HepG2 (cell line): ENCODE results near the gene STMN3. TPM values are rescaled to one million over a fixed set of nuclear protein-coding genes. Genes with fewer than 3 reads are reported as not detected.

ENCODE experiments used
- ATAC-seq: fragments of 200-7000 bp; cut with Tn5 transposase; 3 replicates; pipeline ENCODE4 v1.9.1; 2020; ENCODE audit warnings: mild to moderate bottlenecking, moderate library complexity
- BruUV-seq: library from RNA; stranded (reverse); fragments of 400-500 nt; replicated peaks from 2 replicates; lab custom pipeline; 2021; lab: Mats Ljungman, UMichigan
- CTCF ChIA-PET: fragments of 300-600 bp; formaldehyde crosslinking; extraction: SDS; loops from one replicate; lab custom pipeline; 2021; ENCODE audit warnings: low total read pairs, inconsistent platforms, low intra/inter-chr PET ratio; lab: Yijun Ruan, JAX
- POLR2A ChIA-PET: fragments of 350-600 bp; sonication (Branson Sonifier 250); formaldehyde crosslinking; loops from one replicate; lab custom pipeline; 2020; ENCODE audit warnings: antibody characterized with exemption, inconsistent platforms; lab: Yijun Ruan, JAX
- DNase-seq: peaks from one replicate; pipeline ENCODE4 v3.0.0-alpha.2; 2015; ENCODE audit warnings: low spot score
- FAIRE-seq: peaks from 3 replicates; lab custom pipeline; 2011; peaks lifted over from hg19 to GRCh38; lab: Jason Lieb, UNC
- H2AFZ ChIP-seq: one replicate; pipeline ENCODE4 v1.6.1; 2011; ENCODE audit warnings: low read length, inconsistent platforms
- H3K27ac ChIP-seq: fragments of 300-600 bp; 3 replicates; pipeline ENCODE4 v1.8.0; 2011; ENCODE audit warnings: mixed run types, mild to moderate bottlenecking, mixed read lengths, low read length, inconsistent platforms; ENCODE audit not compliant: insufficient read depth; ENCODE audit errors: extremely low read length
- H3K27me3 ChIP-seq, 2 experiments: fragments of 200-600 bp in 1 of 2; 2 replicates in 1 of 2; 3 replicates in 1 of 2; pipeline versions ENCODE4 v1.6.0 to v1.8.0; 2011; ENCODE audit warnings: low read length in 2 of 2, mild to moderate bottlenecking in 2 of 2, moderate library complexity in 2 of 2, inconsistent platforms in 1 of 2; ENCODE audit not compliant: insufficient read depth in 2 of 2, control insufficient read depth in 1 of 2
- H3K36me3 ChIP-seq, 2 experiments: fragments of 200-600 bp in 1 of 2; replicated peaks in 1 of 2; 2 replicates in 1 of 2; 3 replicates in 1 of 2; pipeline versions ENCODE4 v1.5.1 to v1.8.0; 2011; ENCODE audit warnings: low read length in 2 of 2, inconsistent platforms in 1 of 2; ENCODE audit not compliant: insufficient read depth in 2 of 2, control insufficient read depth in 1 of 2
- H3K4me1 ChIP-seq: 2 replicates; pipeline ENCODE4 v1.5.1; 2012; ENCODE audit warnings: low read length, inconsistent platforms; ENCODE audit not compliant: insufficient read depth
- H3K4me2 ChIP-seq: 2 replicates; pipeline ENCODE4 v1.6.0; 2011; ENCODE audit warnings: low read depth, low read length, inconsistent platforms
- H3K4me3 ChIP-seq, 3 experiments: fragments of 200-600 bp in 1 of 3; sonication (generic), shearing (Covaris generic) in 1 of 3; replicated peaks in 1 of 3; 2 replicates each; pipeline ENCODE4 v1.5.1; 2011 to 2016; ENCODE audit warnings: low read length in 3 of 3, inconsistent platforms in 2 of 3, low read depth in 2 of 3, mild to moderate bottlenecking in 2 of 3, control low read depth in 1 of 3, mixed read lengths in 1 of 3; ENCODE audit not compliant: insufficient read depth in 1 of 3
- H3K79me2 ChIP-seq: one replicate; pipeline ENCODE4 v1.6.1; 2011; ENCODE audit warnings: low read length, inconsistent platforms; ENCODE audit not compliant: insufficient read depth
- H3K9ac ChIP-seq: 2 replicates; pipeline ENCODE4 v1.6.0; 2011; ENCODE audit warnings: mild to moderate bottlenecking, low read depth, low read length, inconsistent platforms; ENCODE audit not compliant: insufficient read depth
- H3K9me3 ChIP-seq: 2 replicates; pipeline ENCODE4 v1.5.1; 2012; ENCODE audit warnings: mild to moderate bottlenecking, low read length
- H4K20me1 ChIP-seq: 2 replicates; pipeline ENCODE4 v1.6.0; 2011; ENCODE audit warnings: inconsistent platforms, mild to moderate bottlenecking, low read length, moderate library complexity; ENCODE audit not compliant: insufficient read depth
- BORCS8-MEF2B ChIP-seq: sonication (generic); formaldehyde crosslinking; IDR thresholded peaks from 2 replicates; pipeline ENCODE4 v1.8.0; 2022; ENCODE audit warnings: mild to moderate bottlenecking, missing genetic modification reagents
- CHD2 ChIP-seq: IDR thresholded peaks from 2 replicates; pipeline ENCODE4 v1.6.1; 2011; ENCODE audit warnings: low read depth, low read length, improper control_type of control experiment
- E2F2 ChIP-seq: sonication (generic); formaldehyde crosslinking; IDR thresholded peaks from 2 replicates; pipeline ENCODE4 v1.4.0; 2020; ENCODE audit warnings: missing genetic modification reagents, borderline replicate concordance
- FOXP1 ChIP-seq, 2 experiments: fragments of 450-650 bp in 1 of 2; IDR thresholded peaks; 2 replicates each; pipeline ENCODE4 v1.6.1; 2017 to 2018; ENCODE audit warnings: antibody characterized with exemption in 1 of 2
- HIVEP1 ChIP-seq: sonication (generic); formaldehyde crosslinking; IDR thresholded peaks from 2 replicates; pipeline ENCODE4 v1.4.0; 2020; ENCODE audit warnings: mild to moderate bottlenecking, missing genetic modification reagents
- HNF1A ChIP-seq, 2 experiments: sonication (generic) in 1 of 2; formaldehyde crosslinking in 1 of 2; IDR thresholded peaks; 2 replicates each; pipeline versions ENCODE4 v1.4.0 to v1.6.1; 2016 to 2020; ENCODE audit warnings: borderline replicate concordance in 1 of 2, low read depth in 1 of 2, mild to moderate bottlenecking in 1 of 2, missing genetic modification reagents in 1 of 2
- HOXA3 ChIP-seq: sonication (generic); formaldehyde crosslinking; IDR thresholded peaks from 2 replicates; pipeline ENCODE4 v1.5.0; 2020; ENCODE audit warnings: missing genetic modification reagents
- MAF1 ChIP-seq: sonication (generic); formaldehyde crosslinking; IDR thresholded peaks from 2 replicates; pipeline ENCODE4 v1.5.0; 2020; ENCODE audit warnings: missing genetic modification reagents, borderline replicate concordance
- MIER2 ChIP-seq: IDR thresholded peaks from 2 replicates; pipeline ENCODE4 v1.6.1; 2016; ENCODE audit warnings: missing biosample characterization, missing genetic modification reagents
- NCOR1 ChIP-seq: fragments of 200-600 bp; sonication (generic); IDR thresholded peaks from 2 replicates; pipeline ENCODE4 v1.7.0; 2017; ENCODE audit warnings: antibody characterized with exemption, low read length, borderline replicate concordance
- NFKB2 ChIP-seq: sonication (generic); formaldehyde crosslinking; IDR thresholded peaks from 2 replicates; pipeline ENCODE4 v1.4.0; 2020; ENCODE audit warnings: missing genetic modification reagents, borderline replicate concordance
- SP4 ChIP-seq: sonication (generic); formaldehyde crosslinking; IDR thresholded peaks from 2 replicates; pipeline ENCODE4 v1.8.1; 2023; ENCODE audit warnings: mild to moderate bottlenecking, missing genetic modification reagents
- SSRP1 ChIP-seq: IDR thresholded peaks from 2 replicates; pipeline ENCODE4 v1.6.1; 2016; ENCODE audit warnings: control low read depth
- THAP11 ChIP-seq: IDR thresholded peaks from 2 replicates; pipeline ENCODE4 v1.6.1; 2016; ENCODE audit warnings: missing biosample characterization, missing genetic modification reagents
- TOPORS ChIP-seq: sonication (generic); formaldehyde crosslinking; IDR thresholded peaks from 2 replicates; pipeline ENCODE4 v1.8.0; 2023; ENCODE audit warnings: mild to moderate bottlenecking, missing genetic modification reagents
- ZNF337 ChIP-seq: sonication (generic); formaldehyde crosslinking; IDR thresholded peaks from 2 replicates; pipeline ENCODE4 v1.5.1; 2020; ENCODE audit warnings: missing genetic modification reagents, low read depth, mild to moderate bottlenecking, borderline replicate concordance
- whole genome bisulfite sequencing: methylation state at CpG from one replicate; pipeline ENCODE4 v1.1.6; 2017; ENCODE audit warnings: low lambda C conversion rate; 5-methylcytosine and 5-hydroxymethylcytosine counted together
- in situ Hi-C: cut with HindIII; loops from 2 replicates; pipeline ENCODE4 v1.10.0; 2017; ENCODE audit warnings: low pct_unique_long_range_greater_than_20kb; ENCODE audit not compliant: extremely low pct_ligation_motif_present
- intact Hi-C: fragments of 100-400 bp; cut with micrococcal nuclease; formaldehyde crosslinking; loops from one replicate; pipeline ENCODE4 v1.10.0; 2022; ENCODE audit not compliant: unreplicated experiment
- polyA plus RNA-seq, 8 experiments: library from polyadenylated mRNA; depleted of rRNA in 3 of 8; stranded (reverse) in 7 of 8; unstranded in 1 of 8; fragments of >200 nt; fragmentation: Illumina TruSeq in 4 of 8; extraction: Trizol in 4 of 8; gene quantifications; 2 replicates each; pipeline versions ENCODE4 v1.2.1 to v1.2.3, GENCODE V29; 2011 to 2016; ENCODE audit warnings: low read depth in 4 of 8, missing spikeins in 1 of 8, mixed read lengths in 1 of 8; ENCODE audit not compliant: insufficient read depth in 1 of 8
- total RNA-seq, 5 experiments: library from RNA; depleted of rRNA; stranded (reverse); fragments of >200 nt; fragmentation: Illumina TruSeq; extraction: Trizol; gene quantifications; 2 replicates each; pipeline ENCODE4 v1.2.3, GENCODE V29; 2016; ENCODE audit warnings: low read depth in 1 of 5
- TF ChIP-seq, protein P1 (sequence below): sonication (generic); formaldehyde crosslinking; IDR thresholded peaks from 2 replicates; pipeline ENCODE4 v1.8.1; 2023; ENCODE audit warnings: mild to moderate bottlenecking, missing genetic modification reagents

STMN3 gene
- total and polyA plus RNA-seq, 2 of the 13 experiments (the other 11 are each of a cell fraction or from before 2014, with no cell fraction given) = 21.0 to 48.3 TPM

DNA sequence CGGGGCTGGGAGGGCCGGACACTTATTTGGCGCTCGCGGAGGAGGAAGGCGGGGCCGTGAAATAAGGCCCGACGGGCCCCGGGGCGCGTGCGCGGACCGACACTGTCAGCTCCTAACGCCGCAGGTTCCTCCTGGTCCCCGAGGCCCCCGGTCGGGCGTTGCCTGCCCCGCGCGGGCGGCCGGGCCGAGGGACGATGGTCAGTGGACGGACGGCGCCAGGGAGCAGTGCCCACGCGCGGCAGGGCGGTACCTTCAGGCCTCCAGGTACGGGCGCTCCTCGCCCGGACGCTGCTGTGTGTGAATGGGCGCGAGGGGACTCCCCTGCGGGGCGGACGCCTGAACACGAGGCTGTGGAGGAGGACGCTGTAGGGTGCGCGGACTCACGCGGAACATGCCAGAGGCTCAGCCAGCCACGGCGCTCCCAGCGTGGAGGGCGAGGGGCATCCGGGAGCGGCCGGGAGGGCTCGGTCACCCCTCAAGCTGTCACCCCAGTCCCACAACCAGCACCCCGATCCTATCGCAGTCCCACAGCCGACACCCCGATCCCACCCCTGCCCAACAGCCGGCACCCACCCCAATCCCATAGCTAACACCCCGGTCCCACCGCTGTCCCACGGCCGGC is 26.0 kb downstream of the STMN3 start:
- CTCF ChIA-PET = no interaction called here
- peaks cover 51% of the 10 kb centered on the region for H3K4me1 ChIP-seq
- no peak overlapping the region for H2AFZ ChIP-seq
- peak; percentile 62 for ATAC-seq
- intact Hi-C loops = loop anchor here (5.0 kb wide), 1 partner anchor 90 kb away; the partner anchor contains the start of gene PTK6
- under 1% methylated on average over 21 of the region's 68 CpGs for WGBS
- peaks cover 0 to 1% of the 10 kb centered on the region in 2 experiments; a peak in 1 of 5 replicates for H3K36me3 ChIP-seq
- no peaks in the 10 kb centered on the region; a peak in 1 of 5 replicates for H3K27me3 ChIP-seq
- peaks cover 32% of the 10 kb centered on the region for H3K79me2 ChIP-seq
- no TSS peak for BruUV-seq
- DNase-seq = peak; percentile 93
- H3K4me3 ChIP-seq = peak overlapping the region; percentile 77 to 100 (median 98)
- peak overlapping the region; percentile 75 for H3K27ac ChIP-seq
- H4K20me1 ChIP-seq = no peaks in the 10 kb centered on the region
- no peak for FAIRE-seq
- H3K9me3 ChIP-seq = no peaks in the 10 kb centered on the region
- POLR2A ChIA-PET = interaction anchor here (0.6 to 4.6 kb wide), 29 partner anchors 9 to 1259 kb away, joined by 3 to 45 read pairs (median 4); partner anchors contain the start of genes ARFRP1, C20orf204, HELZ2 and PPDPF
- H3K4me2 ChIP-seq = peak overlapping the region; percentile 99
- H3K9ac ChIP-seq = peak overlapping the region; percentile 94
- in situ Hi-C loops = no loop called here
- no peak; the same call in 1 of the 2 replicates for TF ChIP-seq NCOR1
- TF ChIP-seq TOPORS (CRISPR knock-in tag) = peak; percentile 58; the same call in 1 of the 2 replicates
- TF ChIP-seq THAP11 (CRISPR knock-in tag) = peak; percentile 68
- TF ChIP-seq HNF1A (IDR thresholded peaks at IDR 0.05; ENCODE audit: low read depth) = no peak
- peak; percentile 86 for TF ChIP-seq HNF1A (CRISPR knock-in tag; IDR thresholded peaks at IDR 0.05; ENCODE audit: borderline replicate concordance)
- peak; percentile 70; the same call in 1 of the 2 replicates for TF ChIP-seq SP4 (CRISPR knock-in tag)
- TF ChIP-seq NFKB2 (CRISPR knock-in tag) = peak; percentile 98
- no peak for TF ChIP-seq FOXP1 (IDR thresholded peaks at IDR 0.05)
- TF ChIP-seq FOXP1 (CRISPR knock-in tag; IDR thresholded peaks at IDR 0.05) = peak; percentile 33; the same call in 1 of the 2 replicates
- TF ChIP-seq HIVEP1 = peak; percentile 76; the same call in 1 of the 2 replicates
- TF ChIP-seq, protein P1, sequence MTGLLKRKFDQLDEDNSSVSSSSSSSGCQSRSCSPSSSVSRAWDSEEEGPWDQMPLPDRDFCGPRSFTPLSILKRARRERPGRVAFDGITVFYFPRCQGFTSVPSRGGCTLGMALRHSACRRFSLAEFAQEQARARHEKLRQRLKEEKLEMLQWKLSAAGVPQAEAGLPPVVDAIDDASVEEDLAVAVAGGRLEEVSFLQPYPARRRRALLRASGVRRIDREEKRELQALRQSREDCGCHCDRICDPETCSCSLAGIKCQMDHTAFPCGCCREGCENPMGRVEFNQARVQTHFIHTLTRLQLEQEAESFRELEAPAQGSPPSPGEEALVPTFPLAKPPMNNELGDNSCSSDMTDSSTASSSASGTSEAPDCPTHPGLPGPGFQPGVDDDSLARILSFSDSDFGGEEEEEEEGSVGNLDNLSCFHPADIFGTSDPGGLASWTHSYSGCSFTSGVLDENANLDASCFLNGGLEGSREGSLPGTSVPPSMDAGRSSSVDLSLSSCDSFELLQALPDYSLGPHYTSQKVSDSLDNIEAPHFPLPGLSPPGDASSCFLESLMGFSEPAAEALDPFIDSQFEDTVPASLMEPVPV (CRISPR knock-in tag) = peak; percentile 98
- no peak for TF ChIP-seq MIER2 (CRISPR knock-in tag)
- peak; percentile 98 for TF ChIP-seq BORCS8-MEF2B (CRISPR knock-in tag)
- TF ChIP-seq MAF1 (CRISPR knock-in tag) = peak; percentile 92; the same call in 1 of the 2 replicates
- TF ChIP-seq HOXA3 (CRISPR knock-in tag) = peak; percentile 71
- peak; percentile 52; the same call in 1 of the 2 replicates for TF ChIP-seq ZNF337 (CRISPR knock-in tag)
- 0 out of 2 replicates have a peak, but pooled peaks have one; percentile 40 for TF ChIP-seq CHD2
- no peak for TF ChIP-seq SSRP1 (CRISPR knock-in tag)
- TF ChIP-seq E2F2 = peak; percentile 89; the same call in 1 of the 2 replicates
